Measurements from ENCODE around the gene PAX4. TPM values are rescaled to one million over a fixed set of nuclear protein-coding genes. Genes with fewer than 3 reads are reported as not detected.

Gene PAX4
- total and polyA plus RNA-seq, 2 donors (not counting 3 experiments of a cell fraction or from before 2014, with no cell fraction given) = not detected

- intact Hi-C loops (cut with micrococcal nuclease) = no loop called here
- dilution Hi-C loops (cut with MboI; ENCODE audit: extremely low pct_ligation_motif_present, low sequenced_read_pairs) = no loop called here
- Histone ChIP-seq H3K36me3 (ENCODE audit: control insufficient read depth in 2 of 2, extremely low read depth in 1 of 2, insufficient read depth in 2 of 2, low read length in 2 of 2) (peaks cover 0 to 7% of the 10 kb centered on the region in 2 experiments), H3K79me2 (ENCODE audit: control insufficient read depth, insufficient read depth, low read length) (peaks cover 86% of the 10 kb centered on the region), H4K20me1 (replicated peaks; ENCODE audit: control insufficient read depth, extremely low read depth, insufficient read depth, low read length) (peaks cover 11% of the 10 kb centered on the region), H3K4me1 (ENCODE audit: control insufficient read depth, extremely low read depth, insufficient read depth, low read length) (peaks cover 28% of the 10 kb centered on the region), H3K4me2 (ENCODE audit: insufficient read depth, low read length) (no peak overlapping the region), H3K9me3 (replicated peaks; ENCODE audit: control insufficient read depth, insufficient read depth, low read length) (no peaks in the 10 kb centered on the region), H3K27ac (ENCODE audit: insufficient read depth, low read depth, low read length) (no peak overlapping the region), H3K27me3 (ENCODE audit: control insufficient read depth in 2 of 2, insufficient read depth in 2 of 2, low read length in 2 of 2) (no peaks in the 10 kb centered on the region), H2AFZ (ENCODE audit: low read depth, low read length) (no peak overlapping the region), H3K9ac (replicated peaks; ENCODE audit: extremely low read depth, insufficient read depth, low read length) (no peak overlapping the region), H3K9me1 (replicated peaks; ENCODE audit: control insufficient read depth, extremely low read depth, insufficient read depth, low read length) (no peaks in the 10 kb centered on the region), H3K4me3 (replicated peaks in 1 of 3; ENCODE audit: insufficient read depth in 1 of 3, low read depth in 1 of 3, low read length in 3 of 3) (no peak overlapping the region)
- TF ChIP-seq MYC (IDR thresholded peaks at IDR 0.05; ENCODE audit: low read depth, low read length) = no peak
- TF ChIP-seq FOS (IDR thresholded peaks at IDR 0.05; ENCODE audit: borderline replicate concordance, insufficient read depth, low read length) = no peak
- no peak for TF ChIP-seq EZH2 (IDR thresholded peaks at IDR 0.05; ENCODE audit: borderline replicate concordance, low read depth, low read length, severe bottlenecking)
- TF ChIP-seq GATA2 (IDR thresholded peaks at IDR 0.05; ENCODE audit: insufficient read depth, insufficient read length, low read depth, low read length) = no peak
- CTCF ChIA-PET = interaction anchor here (1.1 kb wide), 2 partner anchors 18 to 27 kb away, joined by 3 to 4 read pairs; no protein-coding TSS in a partner anchor
- no TSS peak for BruUV-seq (replicated peaks)
- DNase-seq (ENCODE audit: low read depth, low spot score) = no peak
- POLR2A ChIA-PET = no interaction called here
- FAIRE-seq = no peak
Measured at GRCh38 chr7:127655720-127656119, 37.8 kb upstream of the PAX4 start.

- Histone ChIP-seq H3K79me2 (ENCODE audit: control insufficient read depth, insufficient read depth, low read length) (peaks cover 76% of the 10 kb centered on the region), H3K4me3 (replicated peaks in 1 of 3; ENCODE audit: insufficient read depth in 1 of 3, low read depth in 1 of 3, low read length in 3 of 3) (peak overlapping the region in 1 of 3 experiments; percentile 94), H3K9me1 (replicated peaks; ENCODE audit: control insufficient read depth, extremely low read depth, insufficient read depth, low read length) (no peaks in the 10 kb centered on the region), H3K4me2 (ENCODE audit: insufficient read depth, low read length) (peak overlapping the region; percentile 93), H3K27me3 (ENCODE audit: control insufficient read depth in 2 of 2, insufficient read depth in 2 of 2, low read length in 2 of 2) (no peaks in the 10 kb centered on the region), H2AFZ (ENCODE audit: low read depth, low read length) (no peak overlapping the region), H3K9me3 (replicated peaks; ENCODE audit: control insufficient read depth, insufficient read depth, low read length) (no peaks in the 10 kb centered on the region), H3K27ac (ENCODE audit: insufficient read depth, low read depth, low read length) (no peak overlapping the region), H3K36me3 (ENCODE audit: control insufficient read depth in 2 of 2, extremely low read depth in 1 of 2, insufficient read depth in 2 of 2, low read length in 2 of 2) (peaks cover 0 to 7% of the 10 kb centered on the region in 2 experiments), H3K4me1 (ENCODE audit: control insufficient read depth, extremely low read depth, insufficient read depth, low read length) (peaks cover 28% of the 10 kb centered on the region), H4K20me1 (replicated peaks; ENCODE audit: control insufficient read depth, extremely low read depth, insufficient read depth, low read length) (peaks cover 11% of the 10 kb centered on the region), H3K9ac (replicated peaks; ENCODE audit: extremely low read depth, insufficient read depth, low read length) (no peak overlapping the region)
- no TSS peak for BruUV-seq (replicated peaks)
- CTCF ChIA-PET = interaction anchor here (0.9 to 2.7 kb wide), 2 partner anchors 12 to 15 kb away, joined by 3 to 14 read pairs; no protein-coding TSS in a partner anchor
- TF ChIP-seq, protein P1, sequence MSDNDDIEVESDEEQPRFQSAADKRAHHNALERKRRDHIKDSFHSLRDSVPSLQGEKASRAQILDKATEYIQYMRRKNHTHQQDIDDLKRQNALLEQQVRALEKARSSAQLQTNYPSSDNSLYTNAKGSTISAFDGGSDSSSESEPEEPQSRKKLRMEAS (IDR thresholded peaks at IDR 0.05; ENCODE audit: insufficient read depth, insufficient read length) = no peak
- no peak for TF ChIP-seq POLR2A (IDR thresholded peaks at IDR 0.05; ENCODE audit: low read depth, low read length)
- no peak for TF ChIP-seq GATA2 (IDR thresholded peaks at IDR 0.05; ENCODE audit: insufficient read depth, insufficient read length, low read depth, low read length)
- no peak for TF ChIP-seq EZH2 (IDR thresholded peaks at IDR 0.05; ENCODE audit: borderline replicate concordance, low read depth, low read length, severe bottlenecking)
- TF ChIP-seq JUN (IDR thresholded peaks at IDR 0.05; ENCODE audit: borderline replicate concordance, insufficient read depth, insufficient read length, low read depth) = no peak
- no peak for TF ChIP-seq MYC (IDR thresholded peaks at IDR 0.05; ENCODE audit: low read depth, low read length)
- TF ChIP-seq POLR2AphosphoS5 (IDR thresholded peaks at IDR 0.05; ENCODE audit: insufficient read depth, low read depth, low read length) = no peak
- POLR2A ChIA-PET = interaction anchor here (0.6 kb wide), 1 partner anchor 13 kb away, joined by 3 read pairs; no protein-coding TSS in a partner anchor
- intact Hi-C loops (cut with micrococcal nuclease) (loop anchor here (1.0 kb wide), 1 partner anchor 13 kb away; no protein-coding TSS in a partner anchor), dilution Hi-C loops (cut with MboI; ENCODE audit: extremely low pct_ligation_motif_present, low sequenced_read_pairs) (no loop called here)
- FAIRE-seq = no peak
- no peak for DNase-seq (ENCODE audit: low read depth, low spot score)
Measured at GRCh38 chr7:127654404-127655394, 36.8 kb upstream of the PAX4 start.

All from endothelial cell of umbilical vein (primary cell).